Fibroblast of lung (primary cell): ENCODE data around the gene RHBDF2.

Experiments used
- CTCF ChIP-seq, 2 donors: IDR thresholded peaks in 1 of 2; conservative IDR thresholded peaks in 1 of 2; 1 replicate in 1 of 2; 2 replicates in 1 of 2; pipeline ENCODE4 v1.5.1; 2011 to 2012; ENCODE audit warnings: low read length in 2 of 2, control low read depth in 1 of 2, inconsistent platforms in 1 of 2, low read depth in 1 of 2, mild to moderate bottlenecking in 1 of 2
- EZH2 ChIP-seq: IDR thresholded peaks from 2 replicates; pipeline ENCODE4 v1.5.1; 2012; ENCODE audit warnings: low read length, control low read depth, mild to moderate bottlenecking; ENCODE audit errors: missing control alignments

GRCh38 chr17:76476736-76477135 is 24.5 kb downstream of the RHBDF2 start:
- no peak for TF ChIP-seq CTCF (conservative IDR thresholded peaks at IDR 0.05 in 1 of 2, IDR thresholded peaks at IDR 0.05 in 1 of 2; ENCODE audit: low read depth in 1 of 2, low read length in 2 of 2)
- no peak for TF ChIP-seq EZH2
